ENCODE data around the gene RERE. TPM values are rescaled to one million over a fixed set of nuclear protein-coding genes. Genes with fewer than 3 reads are reported as not detected.

RERE gene
- total RNA-seq, 1 experiment from 2014 or later = 40.6 TPM

- ChIA-PET RAD21 (ENCODE audit: low non-redundant PET in 1 of 2, low total read pairs in 2 of 2, uncharacterized antibody in 2 of 2, unreplicated experiment in 2 of 2) (no interaction called here), CTCF (no interaction called here), POLR2A (no interaction called here)
- no TSS peak for BruUV-seq (replicated peaks)
- TF ChIP-seq REST (IDR thresholded peaks at IDR 0.05; ENCODE audit: low read depth) (no peak), SRF (IDR thresholded peaks at IDR 0.05; ENCODE audit: low read depth) (no peak), POLR2A (IDR thresholded peaks at IDR 0.05; ENCODE audit: borderline replicate concordance, extremely low read depth, insufficient read depth, insufficient read length) (no peak), POLR2AphosphoS5 (IDR thresholded peaks at IDR 0.05; ENCODE audit: low read depth, low read length) (no peak), TCF7L2 (IDR thresholded peaks at IDR 0.05; ENCODE audit: borderline replicate concordance, extremely low read depth, insufficient read depth, insufficient read length) (no peak), SP1 (IDR thresholded peaks at IDR 0.05; ENCODE audit: low read depth) (no peak), SIN3A (IDR thresholded peaks at IDR 0.05; ENCODE audit: low read depth) (no peak), EZH2 (IDR thresholded peaks at IDR 0.05) (no peak), JUND (IDR thresholded peaks at IDR 0.05) (no peak), ZNF274 (IDR thresholded peaks at IDR 0.05; ENCODE audit: low read depth, low read length) (no peak), FOSL1 (IDR thresholded peaks at IDR 0.05; ENCODE audit: low read depth) (no peak), ZBTB33 (IDR thresholded peaks at IDR 0.05; ENCODE audit: extremely low read depth, insufficient replicate concordance, low read length) (no peak), YY1 (IDR thresholded peaks at IDR 0.05; ENCODE audit: extremely low read depth, insufficient replicate concordance, low read depth, low read length) (no peak), CBX3 (IDR thresholded peaks at IDR 0.05; ENCODE audit: low read depth) (no peak), MAX (IDR thresholded peaks at IDR 0.05) (no peak), RAD21 (IDR thresholded peaks at IDR 0.05; ENCODE audit: low read depth) (no peak), EGR1 (IDR thresholded peaks at IDR 0.05; ENCODE audit: low read depth) (no peak), EZH2phosphoT487 (IDR thresholded peaks at IDR 0.05; ENCODE audit: borderline replicate concordance) (no peak), ZFX (IDR thresholded peaks at IDR 0.05) (no peak)
- intact Hi-C loops (cut with micrococcal nuclease) = no loop called here
- Histone ChIP-seq H3K27me3 (ENCODE audit: insufficient read depth, low read length) (no peaks in the 10 kb centered on the region), H3K27ac (ENCODE audit: low read depth, low read length) (no peak overlapping the region), H3K9me2 (ENCODE audit: insufficient read depth) (no peaks in the 10 kb centered on the region), H3K36me3 (ENCODE audit: control insufficient read depth in 1 of 2, insufficient read depth in 2 of 2, low read length in 2 of 2) (no peaks in the 10 kb centered on the region), H3K9ac (ENCODE audit: low read length) (no peak overlapping the region), H4K20me1 (ENCODE audit: insufficient read depth) (no peaks in the 10 kb centered on the region; the same call in 1 of the 2 replicates), H3K4me3 (replicated peaks in 1 of 2; ENCODE audit: low read depth in 1 of 2, low read length in 2 of 2) (no peak overlapping the region), H3K79me2 (ENCODE audit: insufficient read depth, low read length) (peaks cover 3% of the 10 kb centered on the region; the same call in 1 of the 2 replicates), H2AFZ (ENCODE audit: low read depth, low read length, poor library complexity, severe bottlenecking) (no peak overlapping the region), H3K4me1 (ENCODE audit: control insufficient read depth in 1 of 2, insufficient read depth in 2 of 2, low read length in 2 of 2) (no peaks in the 10 kb centered on the region), H3K9me3 (ENCODE audit: control insufficient read depth in 1 of 2, insufficient read depth in 1 of 2, low read depth in 1 of 2, low read length in 2 of 2) (no peaks in the 10 kb centered on the region), H3K4me2 (ENCODE audit: low read length) (no peak overlapping the region)
- DNase-seq (ENCODE audit: low read depth, low spot score) = no peak
- no peak for ATAC-seq
Observed at GRCh38 chr1:8753736-8754135, 63.7 kb downstream of the RERE start.
